HEK293T (cell line): ENCODE data around the gene LRG1.

Source experiments
- CTCF ChIA-PET: fragments of 350-600 bp; formaldehyde crosslinking; extraction: SDS; loops from one replicate; lab custom pipeline; 2021; ENCODE audit warnings: antibody characterized with exemption, inconsistent platforms; lab: Yijun Ruan, JAX
- POLR2A ChIA-PET: fragments of 350-600 bp; formaldehyde crosslinking; extraction: SDS; loops from one replicate; lab custom pipeline; 2020; ENCODE audit warnings: antibody characterized with exemption, inconsistent platforms; lab: Yijun Ruan, JAX
- DNase-seq: peaks from one replicate; pipeline ENCODE4 v3.0.0; 2012; ENCODE audit warnings: mixed read lengths; ENCODE audit errors: extremely low spot score
- ARNT ChIP-seq: fragments of 450-650 bp; IDR thresholded peaks from 2 replicates; pipeline ENCODE4 v1.6.1; 2017; ENCODE audit warnings: mild to moderate bottlenecking
- BHLHE40 ChIP-seq: fragments of 450-650 bp; IDR thresholded peaks from 2 replicates; pipeline ENCODE4 v1.6.1; 2016; ENCODE audit warnings: mild to moderate bottlenecking, moderate library complexity, borderline replicate concordance
- CTBP1 ChIP-seq: fragments of 450-650 bp; IDR thresholded peaks from 2 replicates; pipeline ENCODE4 v1.6.1; 2016; ENCODE audit warnings: borderline replicate concordance
- ELF4 ChIP-seq: fragments of 450-650 bp; IDR thresholded peaks from 2 replicates; pipeline ENCODE4 v1.6.1; 2017; ENCODE audit warnings: antibody characterized with exemption
- FOXA1 ChIP-seq: fragments of 450-650 bp; IDR thresholded peaks from 2 replicates; pipeline ENCODE4 v1.6.1; 2016; ENCODE audit warnings: mild to moderate bottlenecking
- FOXK2 ChIP-seq: fragments of 450-650 bp; IDR thresholded peaks from 2 replicates; pipeline ENCODE4 v1.6.1; 2016; ENCODE audit warnings: mild to moderate bottlenecking
- FOXM1 ChIP-seq: fragments of 450-650 bp; IDR thresholded peaks from 2 replicates; pipeline ENCODE4 v1.6.1; 2017; ENCODE audit warnings: mild to moderate bottlenecking, borderline replicate concordance
- HDGF ChIP-seq: fragments of 450-650 bp; IDR thresholded peaks from 2 replicates; pipeline ENCODE4 v1.6.1; 2017; ENCODE audit warnings: antibody characterized with exemption, borderline replicate concordance
- L3MBTL2 ChIP-seq: fragments of 450-650 bp; conservative IDR thresholded peaks from 2 replicates; pipeline ENCODE4 v1.6.1; 2016; ENCODE audit warnings: mild to moderate bottlenecking
- LEF1 ChIP-seq: fragments of 450-650 bp; IDR thresholded peaks from 2 replicates; pipeline ENCODE4 v1.6.1; 2017; ENCODE audit warnings: mild to moderate bottlenecking, borderline replicate concordance
- NFRKB ChIP-seq: fragments of 450-650 bp; IDR thresholded peaks from 2 replicates; pipeline ENCODE4 v1.6.1; 2016; ENCODE audit warnings: mild to moderate bottlenecking, moderate library complexity
- PKNOX1 ChIP-seq: fragments of 450-650 bp; IDR thresholded peaks from 2 replicates; pipeline ENCODE4 v1.6.1; 2016
- SP1 ChIP-seq: fragments of 450-650 bp; IDR thresholded peaks from 2 replicates; pipeline ENCODE4 v1.6.1; 2017
- SUZ12 ChIP-seq: fragments of 450-650 bp; IDR thresholded peaks from 2 replicates; pipeline ENCODE4 v1.6.1; 2016; ENCODE audit warnings: mild to moderate bottlenecking
- TARDBP ChIP-seq: fragments of 450-650 bp; IDR thresholded peaks from 2 replicates; pipeline ENCODE4 v1.6.1; 2016
- ZNF384 ChIP-seq: fragments of 450-650 bp; IDR thresholded peaks from 2 replicates; pipeline ENCODE4 v1.6.1; 2016

The LRG1 gene

GRCh38 chr19:4505570-4506448 is 34.0 kb downstream of the LRG1 start:
- no peak for TF ChIP-seq SUZ12
- no peak for TF ChIP-seq NFRKB
- TF ChIP-seq TARDBP: no peak
- no peak for TF ChIP-seq ZNF384
- no peak for TF ChIP-seq BHLHE40
- no peak for TF ChIP-seq FOXM1
- TF ChIP-seq PKNOX1: no peak
- no peak for TF ChIP-seq LEF1
- TF ChIP-seq ELF4: no peak
- no peak for TF ChIP-seq FOXK2
- TF ChIP-seq HDGF: no peak
- TF ChIP-seq FOXA1: no peak
- TF ChIP-seq ARNT: no peak
- TF ChIP-seq CTBP1: no peak
- TF ChIP-seq L3MBTL2: no peak
- TF ChIP-seq SP1: no peak
- POLR2A ChIA-PET: no interaction called here
- no peak for DNase-seq
- CTCF ChIA-PET: interaction anchor here (0.6 kb wide), 1 partner anchor 289 kb away, joined by 6 read pairs; no protein-coding TSS in a partner anchor

DNA sequence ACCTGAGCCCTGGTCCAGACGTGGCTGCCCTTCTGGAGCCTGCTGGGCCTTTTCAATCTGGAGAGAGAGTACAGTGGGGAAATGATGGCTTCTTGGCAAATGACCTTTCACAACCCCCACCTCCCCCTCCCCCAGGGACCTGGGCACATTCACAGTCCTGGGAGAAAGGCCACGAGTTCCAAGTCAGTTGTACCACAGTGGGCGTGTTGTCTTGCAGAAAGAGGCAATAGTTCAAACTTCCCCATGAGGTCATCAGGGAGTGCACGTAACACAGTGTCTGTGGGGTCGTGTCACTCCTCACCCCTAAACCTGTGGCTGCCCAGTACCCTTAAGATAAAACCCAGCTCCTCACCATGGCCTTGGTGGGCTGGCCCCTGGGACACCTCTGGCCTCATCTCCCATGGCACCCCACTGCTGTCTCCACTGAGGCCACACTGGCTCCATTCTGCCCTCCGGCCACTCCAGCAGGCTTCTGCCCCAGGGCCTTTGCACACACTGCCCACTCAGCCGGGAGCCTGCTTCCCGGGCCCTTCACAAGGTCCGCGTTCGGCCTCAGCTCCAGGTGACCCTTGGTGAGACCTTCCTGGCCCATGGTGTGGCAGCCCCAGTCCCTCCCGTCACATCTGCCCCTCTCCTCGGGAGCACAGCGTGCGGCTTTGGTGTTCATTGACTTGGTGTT is 34.8 kb downstream of the LRG1 start:
- TF ChIP-seq NFRKB: no peak
- TF ChIP-seq FOXA1: no peak
- TF ChIP-seq ARNT: no peak
- no peak for TF ChIP-seq LEF1
- TF ChIP-seq ELF4: no peak
- no peak for TF ChIP-seq SP1
- no peak for TF ChIP-seq FOXM1
- no peak for TF ChIP-seq ZNF384
- TF ChIP-seq BHLHE40: no peak
- no peak for TF ChIP-seq SUZ12
- no peak for TF ChIP-seq PKNOX1
- TF ChIP-seq L3MBTL2: no peak
- no peak for TF ChIP-seq TARDBP
- no peak for DNase-seq
- CTCF ChIA-PET: interaction anchor here (1.0 kb wide), 1 partner anchor 20 kb away, joined by 3 read pairs; no protein-coding TSS in a partner anchor
- POLR2A ChIA-PET: no interaction called here

DNA sequence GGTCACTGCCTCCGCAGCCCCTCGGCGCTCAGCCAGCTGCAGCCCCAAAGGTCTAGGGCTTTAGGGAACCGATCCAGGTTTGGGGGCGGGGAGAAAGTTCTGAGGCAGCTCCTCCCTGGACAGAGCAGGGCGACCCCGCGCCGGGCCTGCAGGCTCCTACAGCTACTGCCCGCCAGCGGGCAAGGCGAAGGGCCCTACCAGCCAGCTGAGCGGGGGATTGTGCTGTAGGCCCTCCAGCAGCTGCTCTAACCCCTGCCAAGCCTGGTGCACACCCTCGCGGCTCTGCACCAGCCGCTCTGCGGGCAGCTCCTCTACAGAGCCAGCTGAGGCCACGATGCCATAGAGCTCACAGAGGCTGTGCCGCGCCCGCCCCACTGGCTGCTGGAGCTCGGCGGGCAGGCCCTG is 35.5 kb downstream of the LRG1 start:
- ChIA-PET CTCF (interaction anchor here (1.0 kb wide), 1 partner anchor 21 kb away, joined by 3 read pairs; no protein-coding TSS in a partner anchor), POLR2A (no interaction called here)
- DNase-seq: no peak
- TF ChIP-seq FOXA1 (no peak), HDGF (no peak), SP1 (no peak), LEF1 (no peak), PKNOX1 (no peak), ARNT (no peak), FOXK2 (no peak), CTBP1 (no peak), TARDBP (no peak), NFRKB (no peak), L3MBTL2 (no peak), ELF4 (no peak), ZNF384 (no peak)

DNA sequence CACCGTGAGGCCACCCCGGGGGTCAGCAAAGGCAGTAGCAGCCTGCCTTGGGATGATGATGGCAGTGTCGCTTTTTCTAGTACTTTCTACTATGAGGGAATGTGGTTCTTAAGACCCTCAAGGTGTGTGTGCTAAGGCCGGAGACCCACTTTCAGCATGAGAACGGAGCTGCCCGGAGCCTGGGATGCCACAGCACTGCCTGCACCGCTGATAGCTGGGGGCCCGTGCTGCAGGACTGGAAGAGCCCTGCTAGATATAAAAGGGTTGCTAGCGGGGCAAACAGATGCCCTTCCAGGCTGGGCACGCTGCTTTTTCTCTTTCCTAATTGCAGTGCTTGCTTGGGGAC is 36.0 kb downstream of the LRG1 start:
- TF ChIP-seq CTBP1: no peak
- TF ChIP-seq FOXA1: no peak
- TF ChIP-seq SUZ12: no peak
- TF ChIP-seq NFRKB: no peak
- no peak for TF ChIP-seq PKNOX1
- no peak for TF ChIP-seq SP1
- no peak for TF ChIP-seq BHLHE40
- TF ChIP-seq L3MBTL2: no peak
- no peak for TF ChIP-seq HDGF
- POLR2A ChIA-PET: no interaction called here
- no peak for DNase-seq
- CTCF ChIA-PET: no interaction called here

GRCh38 chr19:4503132-4503824 is 36.6 kb downstream of the LRG1 start:
- TF ChIP-seq FOXM1 (no peak), ARNT (no peak), ELF4 (no peak), FOXA1 (no peak), TARDBP (no peak), NFRKB (no peak), PKNOX1 (no peak), HDGF (no peak), SUZ12 (no peak)
- ChIA-PET CTCF (no interaction called here), POLR2A (no interaction called here)
- no peak for DNase-seq
